VCaP (cell line): ENCODE measurements around the gene PTPN5.

Experiments used
- H3K27ac ChIP-seq: fragments of 450-650 bp; 2 replicates; pipeline ENCODE4 v1.5.1; 2017
- TF ChIP-seq, protein P1 (sequence below): fragments of 450-650 bp; conservative IDR thresholded peaks from 2 replicates; pipeline ENCODE4 v1.5.1; 2017; ENCODE audit warnings: mild to moderate bottlenecking, moderate library complexity

The PTPN5 gene

DNA sequence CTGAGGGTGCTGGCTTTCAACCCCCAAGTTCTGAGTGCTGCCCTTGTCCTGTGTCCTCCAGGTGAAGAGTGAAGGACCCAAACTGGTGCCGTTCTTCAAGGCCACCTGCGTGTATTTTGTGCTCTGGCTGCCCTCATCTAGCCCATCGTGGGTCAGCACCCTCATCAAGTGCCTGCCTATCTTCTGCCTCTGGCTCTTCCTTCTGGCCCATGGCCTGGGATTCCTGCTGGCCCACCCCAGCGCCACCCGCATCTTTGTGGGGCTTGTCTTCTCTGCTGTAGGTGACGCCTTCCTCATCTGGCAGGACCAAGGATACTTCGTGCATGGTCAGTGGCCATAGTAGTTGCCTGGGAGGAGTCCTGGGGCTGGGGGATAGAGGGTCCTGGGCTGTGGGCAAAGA lies 90.7 kb downstream of the PTPN5 start:
- no peak overlapping the region for H3K27ac ChIP-seq
- TF ChIP-seq, protein P1, sequence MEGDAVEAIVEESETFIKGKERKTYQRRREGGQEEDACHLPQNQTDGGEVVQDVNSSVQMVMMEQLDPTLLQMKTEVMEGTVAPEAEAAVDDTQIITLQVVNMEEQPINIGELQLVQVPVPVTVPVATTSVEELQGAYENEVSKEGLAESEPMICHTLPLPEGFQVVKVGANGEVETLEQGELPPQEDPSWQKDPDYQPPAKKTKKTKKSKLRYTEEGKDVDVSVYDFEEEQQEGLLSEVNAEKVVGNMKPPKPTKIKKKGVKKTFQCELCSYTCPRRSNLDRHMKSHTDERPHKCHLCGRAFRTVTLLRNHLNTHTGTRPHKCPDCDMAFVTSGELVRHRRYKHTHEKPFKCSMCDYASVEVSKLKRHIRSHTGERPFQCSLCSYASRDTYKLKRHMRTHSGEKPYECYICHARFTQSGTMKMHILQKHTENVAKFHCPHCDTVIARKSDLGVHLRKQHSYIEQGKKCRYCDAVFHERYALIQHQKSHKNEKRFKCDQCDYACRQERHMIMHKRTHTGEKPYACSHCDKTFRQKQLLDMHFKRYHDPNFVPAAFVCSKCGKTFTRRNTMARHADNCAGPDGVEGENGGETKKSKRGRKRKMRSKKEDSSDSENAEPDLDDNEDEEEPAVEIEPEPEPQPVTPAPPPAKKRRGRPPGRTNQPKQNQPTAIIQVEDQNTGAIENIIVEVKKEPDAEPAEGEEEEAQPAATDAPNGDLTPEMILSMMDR, result no peak

DNA sequence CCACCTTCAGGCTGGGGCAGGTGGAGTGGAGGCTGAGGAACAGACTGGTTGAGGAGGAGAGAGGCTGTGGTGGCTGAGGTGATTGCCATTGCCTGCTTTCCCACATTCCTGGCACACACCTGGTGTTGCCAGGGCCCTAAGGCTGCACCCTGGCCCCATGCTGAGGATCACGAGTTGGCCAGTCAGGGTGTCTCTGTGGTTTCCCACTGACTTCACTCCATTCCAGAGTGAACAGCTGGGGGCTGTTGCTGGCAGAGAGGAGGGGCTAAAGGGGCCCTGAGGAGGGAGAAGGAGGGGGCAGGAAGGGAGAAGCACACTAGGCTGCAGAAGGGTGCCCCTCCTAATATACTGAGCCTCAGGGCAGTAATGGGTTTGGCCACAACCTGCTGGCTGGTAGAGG lies 91.2 kb downstream of the PTPN5 start:
- TF ChIP-seq, protein P1, result no peak
- no peak overlapping the region for H3K27ac ChIP-seq

DNA sequence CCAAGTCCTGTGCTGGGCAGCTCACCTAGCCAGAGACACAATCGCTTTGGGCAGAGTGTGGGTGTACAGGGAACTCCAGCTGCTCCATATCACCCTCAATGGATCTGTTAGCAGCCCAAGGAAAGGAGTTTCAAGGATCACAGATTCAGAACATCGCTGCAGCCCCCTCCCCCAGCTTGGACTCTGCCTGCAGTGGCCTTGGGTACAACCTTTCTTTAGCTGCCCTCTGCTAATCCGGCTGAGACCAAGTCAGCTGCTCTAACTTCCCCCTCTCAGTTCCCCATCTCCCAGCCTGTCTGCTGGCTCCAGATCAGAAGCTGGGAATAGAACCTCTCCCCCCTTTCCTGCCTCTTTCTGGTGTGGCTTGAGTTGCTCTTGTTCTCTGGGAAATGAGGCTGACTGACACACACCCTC lies 91.7 kb downstream of the PTPN5 start:
- peak overlapping the region; percentile 79; the same call in 1 of the 2 replicates for H3K27ac ChIP-seq
- TF ChIP-seq, protein P1, result no peak

DNA sequence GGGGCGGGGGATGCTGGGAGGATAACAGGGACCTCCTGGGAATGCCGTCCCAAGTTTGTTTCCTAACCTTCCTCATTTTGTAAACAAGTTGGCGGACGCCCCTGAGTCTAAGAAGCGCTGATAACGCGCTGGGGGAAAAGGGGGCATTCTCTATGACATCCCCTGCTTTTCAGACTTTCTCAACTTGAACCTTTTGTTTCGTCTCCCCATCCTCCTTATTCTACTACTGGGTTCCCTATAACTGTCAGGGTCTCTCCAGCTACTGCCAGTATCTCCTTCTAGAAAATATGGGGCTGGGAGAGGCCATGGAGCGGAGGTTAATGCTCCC lies 92.4 kb downstream of the PTPN5 start:
- H3K27ac ChIP-seq, result peak overlapping the region; percentile 79
- TF ChIP-seq, protein P1, result no peak

DNA sequence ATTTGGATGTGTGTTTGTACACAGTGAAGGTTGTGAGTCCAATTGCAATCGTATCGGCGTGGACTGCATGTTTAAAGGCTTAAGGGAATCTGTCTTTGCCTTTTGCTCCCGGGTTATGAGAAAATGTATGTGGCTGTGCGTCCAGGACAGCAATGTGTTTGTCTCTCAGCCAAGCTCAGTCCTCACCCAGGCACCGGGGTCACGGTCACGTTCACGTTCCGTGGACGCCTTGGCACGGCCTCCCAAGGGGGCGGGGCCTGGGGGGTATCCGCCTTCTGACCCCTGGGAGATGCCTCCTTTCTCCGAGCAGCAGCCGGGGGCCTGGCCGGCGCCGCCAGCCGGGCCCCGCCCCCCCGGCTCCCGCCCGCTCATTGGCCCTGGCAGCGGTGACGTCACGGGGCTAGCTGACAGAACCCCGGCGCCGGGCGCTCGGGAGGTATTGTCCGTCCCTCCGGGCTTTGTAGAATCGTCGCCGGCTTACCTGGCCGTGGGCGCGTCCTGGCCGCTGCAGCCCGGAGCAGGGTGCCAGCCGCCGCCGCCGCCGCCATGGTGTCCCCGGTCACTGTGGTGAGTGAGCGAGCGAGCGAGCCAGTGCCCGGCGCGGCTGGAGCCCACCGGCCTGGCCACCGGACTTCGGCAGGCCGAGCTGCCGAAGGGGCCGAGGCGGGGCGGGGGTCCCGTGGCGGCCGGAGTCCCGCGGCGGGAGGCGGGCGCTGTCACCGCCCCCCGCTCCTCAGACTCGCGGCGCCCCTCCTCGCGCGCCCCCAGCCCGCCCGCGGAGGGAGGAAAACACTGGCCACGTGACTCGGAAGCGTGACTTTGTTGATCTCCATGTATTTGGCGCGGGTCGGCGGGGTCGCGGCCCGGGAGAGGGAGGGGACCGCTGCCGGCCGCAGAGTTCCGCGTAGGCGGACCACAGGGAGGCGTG lies 93.0 kb downstream of the PTPN5 start, which contains the start of gene TMEM86A:
TMEM86A (plus strand) TSS at position 439 of the 928 bp plus-strand sequence; CDS start at position 547, 108 bp downstream.
- peak within 1 kb of the TSS; percentile 79 for H3K27ac ChIP-seq

DNA sequence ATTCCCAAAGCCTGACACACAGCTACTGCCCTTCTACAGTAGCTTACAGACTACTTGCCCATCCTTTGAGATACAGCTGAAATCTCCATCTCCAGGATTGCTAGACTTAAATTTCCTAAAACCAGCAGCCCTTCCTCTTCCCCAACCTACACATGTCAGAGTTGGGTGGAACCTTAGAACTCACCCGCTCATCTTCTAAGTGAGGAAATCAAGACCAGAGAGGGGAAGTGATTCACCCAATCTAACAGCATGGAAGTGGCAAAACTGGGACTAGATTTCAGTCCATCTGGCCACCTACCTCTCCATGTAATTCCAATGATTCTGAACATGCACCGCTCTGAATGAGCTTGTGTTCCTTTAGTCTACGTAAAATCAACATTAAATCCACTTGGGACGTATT lies 94.0 kb downstream of the PTPN5 start:
- TF ChIP-seq, protein P1, result no peak
- peak overlapping the region; percentile 79 for H3K27ac ChIP-seq

More for the DNA sequence above, 93.0 kb downstream of the PTPN5 start, which contains the start of gene TMEM86A:
- TF ChIP-seq, protein P1, result no peak

DNA sequence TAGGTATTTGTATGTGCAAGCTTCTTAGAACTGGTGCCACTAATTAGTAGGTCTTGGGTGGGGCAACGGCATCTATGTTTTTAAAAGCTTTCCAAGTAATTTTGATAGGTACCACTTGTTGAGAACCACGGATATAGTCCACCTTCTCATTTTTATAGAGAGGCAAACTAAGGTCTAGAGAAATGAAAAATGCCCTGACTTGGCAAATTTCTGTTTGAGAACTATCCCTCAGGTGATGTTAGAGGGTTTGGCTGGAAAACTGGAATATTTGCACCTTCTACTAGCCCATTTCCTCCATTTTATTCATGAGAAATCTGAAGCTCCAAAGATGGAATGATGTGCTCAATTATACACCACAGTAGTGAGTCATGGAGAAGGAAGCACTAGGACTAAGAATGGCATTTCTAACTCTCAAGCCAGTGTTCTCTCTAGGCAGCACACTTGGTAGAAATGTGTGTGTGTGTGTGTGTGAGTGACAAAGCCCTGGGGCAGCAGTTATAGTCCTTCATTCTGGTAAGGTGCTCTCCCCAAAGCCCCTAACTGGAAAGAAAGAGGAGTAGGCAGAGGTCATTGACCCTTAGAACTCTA lies 94.9 kb downstream of the PTPN5 start:
- H3K27ac ChIP-seq, result no peak overlapping the region
- TF ChIP-seq, protein P1, result no peak
